SK-N-DZ (cell line): ENCODE measurements around the gene ATRX.

ENCODE experiments used
- DNase-seq: peaks from one replicate; pipeline ENCODE4 v3.0.0-alpha.2; 2015; ENCODE audit warnings: low spot score
- small RNA-seq, 2 experiments: library from RNA; depleted of rRNA; stranded (forward); fragments of <200 nt; gene quantifications; one replicate each; pipeline ENCODE3, GENCODE V24; 2014

Gene ATRX

GRCh38 chrX:77493677-77494553, 292.1 kb downstream of the ATRX start:
- peak; percentile 82 for DNase-seq

GRCh38 chrX:77484045-77484444, 302.0 kb downstream of the ATRX start:
- DNase-seq, result no peak

DNA sequence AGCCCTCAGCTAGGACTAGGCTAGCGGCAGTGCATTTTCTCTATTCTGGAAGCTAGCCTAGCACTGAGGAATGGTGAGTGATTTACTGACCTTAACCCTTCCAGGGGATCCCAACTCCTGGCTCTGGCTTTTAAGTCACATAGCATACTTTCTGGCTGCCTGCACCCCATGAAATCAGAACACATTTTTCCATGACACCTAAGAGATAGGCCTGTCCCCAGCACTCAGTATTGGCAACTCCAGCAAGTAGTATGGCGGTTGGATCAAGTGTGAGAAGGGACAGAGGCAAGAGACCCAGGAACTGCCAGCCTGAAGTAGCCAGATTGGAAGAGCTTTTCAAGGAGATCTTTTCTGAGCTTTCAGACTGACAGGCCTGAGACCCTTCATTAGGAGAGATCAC, 330.6 kb downstream of the ATRX start:
- no peak for DNase-seq

Small RNA genes within 50 kb of the gene (small RNA-seq; reads per million reads assigned to genes)
- 0 reads per million in 2 experiments for gene FABP5P15
